Fibroblast of the aortic adventitia (primary cell): ENCODE measurements around the gene TRIM24. TPM values are rescaled to one million over a fixed set of nuclear protein-coding genes. Genes with fewer than 3 reads are reported as not detected.

Experiments
- DNase-seq: peaks from one replicate; pipeline ENCODE4 v3.0.0-alpha.2; 2010; ENCODE audit warnings: low read depth
- H3K4me3 ChIP-seq: 2 replicates; pipeline ENCODE4 v1.5.1; 2011; ENCODE audit warnings: low read depth, mild to moderate bottlenecking, control low read depth, low read length, moderate library complexity
- total RNA-seq: library from RNA; depleted of rRNA; stranded (reverse); fragments of >200 nt; gene quantifications from 2 replicates; pipeline ENCODE4 v1.2.3, GENCODE V29; 2012; ENCODE audit warnings: low replicate concordance
- TF ChIP-seq, protein P1 (sequence below): IDR thresholded peaks from 2 replicates; pipeline ENCODE4 v1.5.1; 2011; ENCODE audit warnings: mild to moderate bottlenecking, low read length, control low read depth, inconsistent platforms; ENCODE audit not compliant: insufficient read depth

Gene TRIM24
- total RNA-seq, 1 donor = 12.6 TPM

DNA sequence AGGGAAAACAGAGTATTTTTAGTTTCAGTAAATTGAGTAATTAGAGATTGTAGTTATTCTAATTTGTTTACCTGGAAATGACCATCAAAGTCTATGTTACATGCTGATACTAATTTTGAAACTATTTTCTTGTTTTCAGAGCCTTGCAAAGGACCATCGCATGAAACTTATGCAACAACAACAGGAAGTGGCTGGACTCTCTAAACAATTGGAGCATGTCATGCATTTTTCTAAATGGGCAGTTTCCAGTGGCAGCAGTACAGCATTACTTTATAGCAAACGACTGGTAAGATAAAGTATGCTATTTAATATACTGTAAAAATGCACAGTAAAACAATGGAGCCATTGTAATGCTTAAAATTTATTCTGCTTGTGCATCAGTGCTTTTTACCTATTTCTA lies 78.5 kb downstream of the TRIM24 start:
- H3K4me3 ChIP-seq = no peak overlapping the region
- DNase-seq = peak; percentile 9
- TF ChIP-seq, protein P1, sequence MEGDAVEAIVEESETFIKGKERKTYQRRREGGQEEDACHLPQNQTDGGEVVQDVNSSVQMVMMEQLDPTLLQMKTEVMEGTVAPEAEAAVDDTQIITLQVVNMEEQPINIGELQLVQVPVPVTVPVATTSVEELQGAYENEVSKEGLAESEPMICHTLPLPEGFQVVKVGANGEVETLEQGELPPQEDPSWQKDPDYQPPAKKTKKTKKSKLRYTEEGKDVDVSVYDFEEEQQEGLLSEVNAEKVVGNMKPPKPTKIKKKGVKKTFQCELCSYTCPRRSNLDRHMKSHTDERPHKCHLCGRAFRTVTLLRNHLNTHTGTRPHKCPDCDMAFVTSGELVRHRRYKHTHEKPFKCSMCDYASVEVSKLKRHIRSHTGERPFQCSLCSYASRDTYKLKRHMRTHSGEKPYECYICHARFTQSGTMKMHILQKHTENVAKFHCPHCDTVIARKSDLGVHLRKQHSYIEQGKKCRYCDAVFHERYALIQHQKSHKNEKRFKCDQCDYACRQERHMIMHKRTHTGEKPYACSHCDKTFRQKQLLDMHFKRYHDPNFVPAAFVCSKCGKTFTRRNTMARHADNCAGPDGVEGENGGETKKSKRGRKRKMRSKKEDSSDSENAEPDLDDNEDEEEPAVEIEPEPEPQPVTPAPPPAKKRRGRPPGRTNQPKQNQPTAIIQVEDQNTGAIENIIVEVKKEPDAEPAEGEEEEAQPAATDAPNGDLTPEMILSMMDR = no peak

DNA sequence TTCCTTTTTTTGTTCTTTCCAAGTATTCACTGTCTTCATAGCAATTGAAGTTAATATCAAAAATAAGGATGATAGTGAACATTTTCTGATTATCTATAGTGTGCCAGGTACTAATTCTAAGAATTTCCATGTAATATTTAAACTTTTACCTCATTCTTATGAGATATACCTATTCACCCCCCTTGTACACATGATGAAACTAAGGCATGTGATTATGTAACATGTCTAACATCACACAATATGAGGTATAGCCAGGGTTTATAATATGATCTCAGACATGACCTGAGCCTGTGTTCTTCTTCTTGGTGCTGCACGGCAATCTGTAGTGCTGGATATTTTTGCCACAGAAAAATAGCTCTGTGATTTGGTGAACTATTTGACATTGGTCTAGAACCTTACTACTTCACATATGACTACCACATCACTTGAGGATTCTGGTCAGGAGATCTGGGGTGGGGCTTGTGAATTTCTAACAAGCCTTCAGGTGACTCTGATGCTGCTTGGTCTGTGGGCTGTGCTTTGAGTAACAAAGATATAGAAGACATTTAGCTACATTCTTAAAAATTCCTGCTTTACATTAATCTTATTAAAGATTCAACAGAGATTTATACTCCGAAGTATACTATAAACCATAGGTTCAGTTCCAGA lies 79.1 kb downstream of the TRIM24 start:
- TF ChIP-seq, protein P1 = no peak
- no peak for DNase-seq
- no peak overlapping the region for H3K4me3 ChIP-seq

DNA sequence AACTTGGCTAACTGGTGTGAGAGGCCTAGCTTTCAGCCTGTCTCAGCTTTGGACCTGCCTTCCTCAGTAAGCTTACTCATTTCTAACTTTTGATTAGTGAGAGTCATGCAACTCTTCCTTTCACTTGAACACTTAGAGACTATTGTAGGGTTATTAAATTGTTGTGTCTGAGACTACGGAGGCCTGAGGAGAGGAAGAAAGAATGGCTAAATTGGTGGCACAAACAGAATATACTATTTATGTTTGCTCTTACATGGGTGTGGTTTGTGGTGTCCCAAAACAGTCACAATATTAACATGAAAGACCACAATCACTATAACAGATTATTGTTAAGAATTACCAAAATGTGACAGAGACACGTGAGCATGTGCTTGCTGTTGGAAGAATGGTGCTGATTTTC lies 82.1 kb downstream of the TRIM24 start:
- H3K4me3 ChIP-seq = no peak overlapping the region
- no peak for DNase-seq
- TF ChIP-seq, protein P1 = no peak

DNA sequence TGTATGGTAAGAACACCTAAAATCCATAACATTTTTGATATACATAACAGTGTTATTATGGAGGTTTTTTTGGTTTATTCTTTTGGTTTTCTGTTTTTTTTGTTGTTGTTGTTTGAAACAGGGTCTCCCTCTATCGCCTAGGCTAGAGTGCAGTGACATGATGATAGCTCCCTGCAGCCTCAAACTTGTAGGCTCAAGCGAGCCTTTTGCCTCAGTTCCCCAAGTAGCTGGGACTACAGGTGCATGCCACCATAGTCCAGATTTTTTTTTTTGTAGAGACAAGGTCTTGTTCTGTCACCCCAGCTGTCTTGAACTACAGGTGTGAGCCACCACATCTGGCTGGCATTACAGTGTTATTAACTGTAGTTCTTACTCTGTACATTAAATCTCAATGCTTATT lies 83.7 kb downstream of the TRIM24 start:
- TF ChIP-seq, protein P1 = no peak
- DNase-seq = no peak
- no peak overlapping the region for H3K4me3 ChIP-seq

DNA sequence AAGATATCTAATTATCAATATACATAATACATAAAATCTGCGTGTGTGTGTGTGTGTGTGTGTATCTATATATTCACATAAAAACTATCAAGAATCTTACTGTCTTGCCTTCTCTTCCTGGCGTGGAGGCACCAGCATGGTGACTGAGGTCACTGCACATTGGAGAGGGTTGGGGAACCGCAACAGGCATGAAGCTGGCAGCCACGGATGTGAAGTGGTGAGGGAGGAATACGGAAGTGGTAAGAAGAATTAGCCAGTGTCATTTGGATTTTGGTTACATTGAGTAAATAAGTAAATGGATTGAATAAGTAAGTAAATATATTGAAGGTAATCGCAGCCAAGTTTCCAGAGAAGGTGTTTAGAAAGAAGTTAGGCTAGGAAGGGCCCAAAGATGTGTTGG lies 85.1 kb downstream of the TRIM24 start:
- H3K4me3 ChIP-seq = no peak overlapping the region
- TF ChIP-seq, protein P1 = no peak
- no peak for DNase-seq

DNA sequence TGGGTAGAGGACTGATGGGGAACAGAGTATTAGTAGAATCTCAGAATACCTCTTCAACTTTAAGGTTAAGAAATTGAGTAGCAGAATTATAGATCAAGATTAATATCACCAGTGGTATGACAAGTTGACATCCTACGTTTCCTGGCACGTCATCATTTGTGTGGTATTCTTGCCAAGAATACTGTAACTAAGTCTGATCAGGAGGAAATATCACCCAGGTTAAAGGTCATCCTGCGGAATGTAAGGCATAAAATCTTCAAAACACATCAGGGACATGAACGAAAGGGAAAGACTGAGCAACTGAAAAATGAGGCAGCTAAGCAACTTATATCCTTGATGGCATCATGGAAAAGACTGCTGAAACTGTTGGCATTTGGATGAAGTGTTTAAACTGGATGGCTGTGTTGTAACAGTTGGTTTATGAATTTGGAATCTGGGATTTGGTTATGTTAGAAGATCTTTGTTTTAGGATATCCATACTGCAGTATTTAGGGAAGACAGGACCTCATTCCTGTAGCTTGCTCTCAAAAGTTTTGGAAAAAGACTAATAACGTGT lies 86.1 kb downstream of the TRIM24 start:
- no peak for DNase-seq
- TF ChIP-seq, protein P1 = no peak
- H3K4me3 ChIP-seq = no peak overlapping the region

DNA sequence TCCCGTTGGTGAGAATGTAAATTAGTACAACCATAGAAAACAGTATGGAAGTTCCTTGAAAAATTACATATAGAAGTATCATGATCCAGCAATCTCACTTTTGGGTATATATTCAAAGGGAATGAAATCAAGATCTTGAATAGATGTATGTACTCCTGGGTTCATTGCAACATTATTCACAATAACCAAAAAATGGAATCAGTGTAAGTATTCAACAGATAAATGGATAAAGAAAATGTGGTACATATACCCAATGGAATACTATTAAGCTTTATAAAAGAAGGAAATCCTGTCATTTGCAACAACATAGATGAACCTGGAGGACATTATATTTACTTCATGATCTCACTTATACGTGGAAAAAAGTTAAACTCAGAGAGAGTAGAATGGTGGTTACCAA lies 86.8 kb downstream of the TRIM24 start:
- H3K4me3 ChIP-seq = no peak overlapping the region
- DNase-seq = no peak
- TF ChIP-seq, protein P1 = no peak
